ENCODE results near the gene DRD1. TPM values are rescaled to one million over a fixed set of nuclear protein-coding genes. Genes with fewer than 3 reads are reported as not detected.
A peak's percentile ranks its signal among the peaks of the same experiment; 100 is the strongest.

DRD1 gene
- under 0.01 TPM in 2 replicates for total RNA-seq

DNA sequence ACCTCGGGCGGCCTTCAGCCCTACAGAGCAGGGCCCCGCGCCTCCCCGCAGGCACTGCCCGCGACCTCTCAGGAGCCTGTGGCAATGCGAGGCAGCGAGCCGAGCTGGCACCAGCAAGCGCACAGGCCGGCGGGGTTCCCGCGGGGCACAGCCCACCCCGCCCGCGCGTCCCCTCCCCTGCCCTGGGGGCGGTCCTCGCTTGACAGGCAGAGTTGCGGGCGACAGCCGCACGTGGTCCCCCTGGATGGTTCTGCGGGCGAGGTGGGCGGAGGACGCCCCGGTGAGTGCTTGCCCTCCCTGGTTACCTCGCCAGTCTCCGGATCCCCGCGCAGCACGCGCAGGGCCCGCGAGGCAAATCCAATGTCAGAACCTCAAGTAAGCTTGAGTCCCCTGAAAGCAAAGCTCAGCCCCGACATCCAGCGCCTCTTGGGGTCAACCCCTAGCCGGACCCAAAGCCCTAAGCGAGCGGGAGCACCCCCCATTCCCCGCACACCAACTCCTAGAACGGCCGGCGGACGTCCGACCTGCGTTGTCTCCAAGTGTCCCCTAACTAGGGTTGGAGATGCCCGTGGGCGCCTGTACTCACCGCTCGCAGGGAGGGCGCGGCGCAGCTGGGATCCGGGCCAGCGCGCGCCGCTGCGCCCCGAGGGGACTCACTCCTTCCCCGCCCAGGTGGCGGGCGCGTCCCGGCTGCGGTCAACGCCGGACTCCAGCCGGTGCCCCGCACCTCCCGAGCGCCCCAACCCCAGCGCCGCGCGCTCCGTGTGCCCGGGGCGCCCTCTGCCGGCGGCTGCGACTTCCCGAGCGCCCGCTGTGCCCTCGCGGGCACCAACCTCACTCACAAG lies at the start of gene DRD1:
Gene DRD1, minus strand, starts transcription at position 123 of the 845 bp plus-strand sequence. CDS start 1,083 bp downstream, outside the sequence.
- DNase-seq (ENCODE audit: low read depth): peak; percentile 28

DNA sequence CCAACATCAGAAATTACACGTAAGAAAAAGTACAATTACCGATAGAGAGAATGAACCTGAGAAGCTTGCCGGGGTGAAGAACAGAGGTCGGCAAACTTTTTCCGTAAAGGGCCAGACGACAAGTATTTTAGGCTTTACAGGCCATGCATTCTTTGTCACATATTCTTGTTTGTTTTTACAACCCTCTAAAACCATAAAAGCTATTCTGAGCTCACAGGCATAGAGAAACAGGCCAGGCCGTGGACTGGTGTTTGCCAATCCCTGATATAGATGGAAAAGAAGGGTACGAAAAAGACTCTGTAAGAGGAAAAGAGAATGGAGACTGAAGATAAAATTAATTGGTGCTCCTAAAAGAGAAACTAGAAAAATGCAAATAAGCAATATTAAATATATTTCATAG lies 49.7 kb upstream of the DRD1 start:
- TF ChIP-seq, protein P1, sequence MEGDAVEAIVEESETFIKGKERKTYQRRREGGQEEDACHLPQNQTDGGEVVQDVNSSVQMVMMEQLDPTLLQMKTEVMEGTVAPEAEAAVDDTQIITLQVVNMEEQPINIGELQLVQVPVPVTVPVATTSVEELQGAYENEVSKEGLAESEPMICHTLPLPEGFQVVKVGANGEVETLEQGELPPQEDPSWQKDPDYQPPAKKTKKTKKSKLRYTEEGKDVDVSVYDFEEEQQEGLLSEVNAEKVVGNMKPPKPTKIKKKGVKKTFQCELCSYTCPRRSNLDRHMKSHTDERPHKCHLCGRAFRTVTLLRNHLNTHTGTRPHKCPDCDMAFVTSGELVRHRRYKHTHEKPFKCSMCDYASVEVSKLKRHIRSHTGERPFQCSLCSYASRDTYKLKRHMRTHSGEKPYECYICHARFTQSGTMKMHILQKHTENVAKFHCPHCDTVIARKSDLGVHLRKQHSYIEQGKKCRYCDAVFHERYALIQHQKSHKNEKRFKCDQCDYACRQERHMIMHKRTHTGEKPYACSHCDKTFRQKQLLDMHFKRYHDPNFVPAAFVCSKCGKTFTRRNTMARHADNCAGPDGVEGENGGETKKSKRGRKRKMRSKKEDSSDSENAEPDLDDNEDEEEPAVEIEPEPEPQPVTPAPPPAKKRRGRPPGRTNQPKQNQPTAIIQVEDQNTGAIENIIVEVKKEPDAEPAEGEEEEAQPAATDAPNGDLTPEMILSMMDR (IDR thresholded peaks at IDR 0.05; ENCODE audit: insufficient read depth, low read depth, low read length): no peak

More for the DNA sequence above, at the start of gene DRD1:
- TF ChIP-seq, protein P1 (IDR thresholded peaks at IDR 0.05; ENCODE audit: insufficient read depth, low read depth, low read length): peak; percentile 60
- H3K4me3 ChIP-seq (ENCODE audit: low read depth, low read length): peak within 1 kb of the TSS; percentile 21

DNA sequence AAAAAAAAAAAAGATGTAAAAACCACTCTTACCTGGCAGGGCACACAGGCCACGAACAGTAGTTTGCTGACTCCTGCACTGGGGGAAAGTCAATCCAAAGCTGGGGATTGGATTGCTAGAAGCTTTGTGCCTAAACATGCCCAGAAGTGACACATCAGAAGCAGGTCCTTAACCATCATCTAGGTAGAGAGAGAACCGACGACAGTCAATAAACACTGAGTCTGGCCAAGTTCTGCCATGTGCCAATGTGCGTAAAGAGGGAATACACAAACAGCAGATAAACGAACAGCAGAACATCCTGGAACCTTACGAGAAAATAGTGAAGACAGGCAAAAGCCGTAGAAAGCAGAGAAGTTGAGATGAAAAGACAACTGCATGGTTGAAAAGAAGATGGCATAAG lies 49.3 kb upstream of the DRD1 start:
- no peak for DNase-seq (ENCODE audit: low read depth)
- H3K4me3 ChIP-seq (ENCODE audit: low read depth, low read length): no peak overlapping the region
- TF ChIP-seq, protein P1 (IDR thresholded peaks at IDR 0.05; ENCODE audit: insufficient read depth, low read depth, low read length): no peak

More for the DNA sequence above, 49.7 kb upstream of the DRD1 start:
- no peak overlapping the region for H3K4me3 ChIP-seq (ENCODE audit: low read depth, low read length)
- DNase-seq (ENCODE audit: low read depth): peak; percentile 22

DNA sequence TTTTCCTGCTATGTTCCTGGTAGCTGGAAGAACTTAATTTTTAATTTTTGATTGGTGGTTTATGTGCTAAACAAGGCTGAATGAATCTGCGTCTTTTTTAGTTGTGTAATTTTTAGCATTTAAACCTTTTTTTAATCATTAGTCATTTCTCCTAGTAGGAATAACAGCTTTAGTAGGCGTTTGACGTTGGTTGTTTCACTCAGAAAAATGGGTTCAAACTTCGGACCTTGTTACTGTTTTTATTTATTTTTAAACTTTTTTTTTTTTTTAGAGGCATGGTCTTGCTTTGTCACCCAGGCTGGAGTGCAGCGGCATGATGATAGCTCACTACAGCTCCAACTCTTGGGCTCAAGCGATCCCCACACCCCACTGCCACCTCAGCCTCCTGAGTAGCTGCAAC lies 47.2 kb upstream of the DRD1 start:
- TF ChIP-seq, protein P1 (IDR thresholded peaks at IDR 0.05; ENCODE audit: insufficient read depth, low read depth, low read length): no peak
- no peak for DNase-seq (ENCODE audit: low read depth)
- H3K4me3 ChIP-seq (ENCODE audit: low read depth, low read length): no peak overlapping the region

DNA sequence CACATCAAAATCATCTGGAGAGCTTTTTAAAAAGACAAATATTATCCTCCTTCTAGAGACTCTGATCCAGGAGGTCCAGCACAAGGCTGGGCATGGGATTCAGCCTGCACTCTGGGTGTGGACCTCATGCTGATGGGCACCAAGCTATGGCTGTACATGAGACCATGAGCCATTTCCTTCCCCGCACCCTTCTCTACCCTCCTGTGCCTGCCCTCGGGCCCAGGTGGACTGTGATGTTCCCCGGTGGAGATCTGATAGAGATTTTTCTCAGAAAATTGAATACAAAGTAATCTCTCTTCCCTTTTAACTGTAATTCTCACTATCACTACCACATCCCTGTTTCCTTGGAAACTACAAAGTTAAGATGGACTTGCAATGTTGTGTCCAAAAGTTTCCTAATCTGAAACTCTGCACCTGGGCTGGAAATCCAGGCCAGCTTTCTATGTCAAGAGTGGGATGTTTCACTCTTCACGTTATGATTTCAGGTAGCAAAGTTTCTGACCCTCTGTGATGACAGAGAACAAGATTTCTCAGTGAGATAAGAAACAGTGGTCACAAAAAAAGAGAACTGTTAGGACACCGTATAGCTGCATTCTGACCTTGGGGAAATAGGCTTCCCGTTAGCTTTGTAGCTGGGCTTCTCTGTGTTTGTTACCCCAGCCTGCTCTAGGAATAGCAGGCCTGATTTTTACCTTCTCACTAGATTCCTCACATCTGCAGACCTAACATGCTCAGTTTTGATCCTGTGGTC lies 45.9 kb upstream of the DRD1 start:
- no peak for DNase-seq (ENCODE audit: low read depth)
- H3K4me3 ChIP-seq (ENCODE audit: low read depth, low read length): no peak overlapping the region
- TF ChIP-seq, protein P1 (IDR thresholded peaks at IDR 0.05; ENCODE audit: insufficient read depth, low read depth, low read length): no peak

DNA sequence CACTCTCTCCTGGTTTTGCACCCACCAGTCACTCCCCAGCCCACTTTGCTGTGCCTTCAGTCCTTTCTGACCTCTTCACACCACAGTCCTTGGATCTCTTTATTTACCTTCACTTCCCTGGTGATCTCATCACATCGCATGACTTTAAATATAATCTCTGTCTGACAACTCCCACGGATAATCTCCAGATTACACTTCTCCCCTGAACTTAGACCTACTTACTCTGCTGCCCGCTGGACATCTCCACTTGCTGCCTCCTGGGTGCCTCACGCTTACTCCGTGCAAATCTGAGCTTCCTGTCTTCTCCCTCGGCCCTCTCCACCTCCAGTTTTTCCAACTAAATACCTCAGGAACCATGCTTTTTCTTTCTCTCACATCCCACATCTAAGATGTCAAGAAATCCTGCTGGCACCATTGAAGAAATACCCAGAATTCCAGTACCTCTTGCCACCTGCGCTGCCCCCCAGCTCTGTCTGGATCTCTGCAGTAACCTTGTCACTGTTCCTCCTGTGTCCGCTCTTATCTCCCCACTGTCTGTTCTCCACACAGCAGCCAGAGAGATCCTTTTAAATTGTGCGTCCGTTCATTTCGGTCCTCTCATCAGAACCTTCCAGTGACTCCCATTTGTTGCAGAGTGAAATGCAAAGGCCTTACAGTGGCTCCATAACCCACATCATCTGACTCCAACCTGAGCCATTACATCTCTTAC lies 43.7 kb upstream of the DRD1 start:
- TF ChIP-seq, protein P1 (IDR thresholded peaks at IDR 0.05; ENCODE audit: insufficient read depth, low read depth, low read length): no peak
- DNase-seq (ENCODE audit: low read depth): peak; percentile 30
- H3K4me3 ChIP-seq (ENCODE audit: low read depth, low read length): no peak overlapping the region

Data from fibroblast of villous mesenchyme (primary cell).